ENCODE results near the gene NAALADL2. TPM values are rescaled to one million over a fixed set of nuclear protein-coding genes. Genes with fewer than 3 reads are reported as not detected.

NAALADL2 gene
- total and polyA plus RNA-seq, 9 of the 15 experiments (the other 6 are each of a cell fraction or from before 2014, with no cell fraction given): 0.29 to 1.1 (median 0.79) TPM; not detected in 1

- TF ChIP-seq RREB1 (CRISPR knock-in tag; IDR thresholded peaks at IDR 0.05) (no peak), ZNF134 (CRISPR knock-in tag; conservative IDR thresholded peaks at IDR 0.05) (no peak), NCOA6 (IDR thresholded peaks at IDR 0.05) (no peak), HINFP (tag; conservative IDR thresholded peaks at IDR 0.05; ENCODE audit: low read depth) (no peak), ZNF780A (CRISPR knock-in tag; IDR thresholded peaks at IDR 0.05) (no peak), ZZZ3 (IDR thresholded peaks at IDR 0.05) (no peak), ZBTB40 (IDR thresholded peaks at IDR 0.05) (no peak), ZBTB40 (CRISPR knock-in tag; IDR thresholded peaks at IDR 0.05) (no peak), PHTF2 (CRISPR knock-in tag; IDR thresholded peaks at IDR 0.05) (no peak), NR3C1 (CRISPR knock-in tag; IDR thresholded peaks at IDR 0.05) (no peak)
These were observed 792.6 kb downstream of the NAALADL2 start (continued) for GRCh38 chr3:175651716-175652115.
